HG02678 (cell line): ENCODE measurements around the gene CCR2.
"Not testable (repeated sequence)": the region's sequence is repeated elsewhere in the genome, so short reads cannot be mapped to it uniquely, and the experiment has no call there.

Source experiments
- ATAC-seq: cut with Tn5 transposase; IDR thresholded peaks from one replicate; pipeline ENCODE4 v1.9.1; 2021; ENCODE audit warnings: mild to moderate bottlenecking, moderate library complexity; ENCODE audit not compliant: unreplicated experiment

Gene CCR2

DNA sequence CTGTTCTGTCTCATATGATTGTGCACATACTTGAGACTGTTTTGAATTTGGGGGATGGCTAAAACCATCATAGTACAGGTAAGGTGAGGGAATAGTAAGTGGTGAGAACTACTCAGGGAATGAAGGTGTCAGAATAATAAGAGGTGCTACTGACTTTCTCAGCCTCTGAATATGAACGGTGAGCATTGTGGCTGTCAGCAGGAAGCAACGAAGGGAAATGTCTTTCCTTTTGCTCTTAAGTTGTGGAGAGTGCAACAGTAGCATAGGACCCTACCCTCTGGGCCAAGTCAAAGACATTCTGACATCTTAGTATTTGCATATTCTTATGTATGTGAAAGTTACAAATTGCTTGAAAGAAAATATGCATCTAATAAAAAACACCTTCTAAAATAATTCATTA is 21.9 kb downstream of the CCR2 start:
- ATAC-seq: no peak

DNA sequence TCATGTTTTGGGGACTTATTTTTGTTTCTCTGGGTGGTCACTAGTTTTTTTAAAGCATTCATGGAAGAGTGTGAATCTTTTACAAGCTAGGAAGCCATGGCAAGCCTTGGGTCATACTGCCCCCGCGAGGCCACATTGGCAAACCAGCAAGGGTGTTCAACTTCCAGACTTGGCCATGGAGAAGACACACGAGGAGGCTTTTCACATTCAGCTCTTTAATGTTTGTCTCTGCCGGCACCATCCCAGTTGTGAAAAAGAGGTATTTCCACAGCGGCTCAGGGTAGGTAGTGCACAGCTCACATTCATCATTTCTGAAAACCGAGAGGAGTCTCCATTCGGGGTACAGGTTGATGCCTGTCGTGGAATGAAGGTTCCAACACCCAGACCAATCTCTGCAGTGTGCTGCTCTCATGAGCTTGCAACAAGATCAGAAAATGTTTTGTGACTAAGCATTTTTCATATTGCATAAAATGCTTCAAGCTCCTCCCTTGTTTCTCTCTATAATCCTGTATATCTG is 24.6 kb downstream of the CCR2 start:
- no peak for ATAC-seq

DNA sequence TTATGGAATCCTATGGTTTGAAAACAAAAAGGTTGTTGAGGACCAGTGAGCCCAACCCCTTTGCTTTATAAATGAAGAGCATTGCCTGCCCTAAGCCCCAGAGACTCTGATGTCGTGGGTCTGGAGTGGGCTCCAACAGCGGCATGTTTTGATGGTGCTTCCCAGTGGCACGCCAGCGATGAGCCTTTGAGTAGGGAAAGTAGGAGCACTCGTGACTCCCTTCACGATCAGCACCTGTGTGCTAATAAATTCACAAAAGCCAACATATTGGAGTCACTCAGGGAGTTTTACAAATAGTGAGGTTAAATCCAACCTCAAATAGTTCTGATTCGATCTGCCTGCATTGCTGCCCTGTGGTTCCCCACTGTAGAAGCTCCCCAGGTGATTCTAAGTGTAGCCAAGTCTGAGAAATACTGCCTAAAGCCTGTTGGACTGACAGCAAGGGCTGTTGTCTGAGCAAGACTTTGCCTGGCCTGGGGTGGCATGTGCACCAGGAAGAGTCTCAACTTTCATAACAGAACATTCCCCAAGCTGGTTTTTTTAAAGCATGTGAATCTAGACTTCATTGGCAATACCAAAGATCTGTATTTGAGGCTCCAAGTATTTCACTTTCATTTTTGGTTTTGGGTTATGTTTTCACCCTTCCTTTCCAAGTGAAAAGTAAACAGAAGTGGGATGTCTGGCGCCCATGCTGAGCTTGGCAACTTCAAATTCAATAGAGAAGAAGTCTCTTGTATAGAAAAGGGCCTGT is 26.7 kb downstream of the CCR2 start:
- ATAC-seq: no peak

- no peak for ATAC-seq
Observed at GRCh38 chr3:46381625-46382024, 27.7 kb downstream of the CCR2 start.

- no peak for ATAC-seq
Observed at GRCh38 chr3:46383211-46383950, 29.5 kb downstream of the CCR2 start.

DNA sequence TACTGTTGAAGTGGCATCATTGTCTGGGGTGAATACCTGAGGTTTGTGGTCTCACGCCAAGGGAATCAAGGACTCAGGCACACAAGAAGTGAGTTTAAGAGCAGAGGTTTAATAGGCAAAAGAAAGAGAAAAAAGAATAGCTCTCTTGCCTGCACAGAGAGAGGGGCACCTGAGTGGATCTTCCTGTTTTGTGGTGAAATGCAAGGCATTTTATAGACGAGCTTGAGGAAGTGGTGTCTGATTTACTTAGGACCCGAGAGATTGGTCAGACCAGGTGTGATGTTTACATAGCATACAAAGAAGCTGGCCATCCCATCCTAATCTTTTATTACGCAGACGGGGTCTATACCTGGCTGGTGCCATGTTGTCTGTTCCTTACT is 30.0 kb downstream of the CCR2 start:
- no peak for ATAC-seq

DNA sequence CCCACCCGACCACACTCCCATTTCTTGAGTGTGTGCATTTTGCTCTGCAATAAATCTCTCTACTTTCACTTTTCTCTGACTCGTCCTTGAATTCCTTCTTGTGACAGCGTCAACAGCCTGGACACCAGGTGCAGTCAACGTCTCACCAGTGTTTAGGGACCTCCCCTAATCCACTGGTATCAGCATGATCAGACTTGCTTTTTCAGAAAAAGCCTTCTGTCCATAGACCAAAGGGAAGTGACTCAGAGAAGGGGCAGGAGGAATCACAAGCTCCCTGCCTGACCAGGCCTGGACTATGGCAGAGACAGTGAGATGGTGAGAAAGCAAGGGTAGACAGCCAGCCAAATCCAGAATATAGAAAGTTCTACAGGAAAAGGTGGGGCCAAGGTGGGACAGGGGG is 32.3 kb downstream of the CCR2 start:
- no peak for ATAC-seq

DNA sequence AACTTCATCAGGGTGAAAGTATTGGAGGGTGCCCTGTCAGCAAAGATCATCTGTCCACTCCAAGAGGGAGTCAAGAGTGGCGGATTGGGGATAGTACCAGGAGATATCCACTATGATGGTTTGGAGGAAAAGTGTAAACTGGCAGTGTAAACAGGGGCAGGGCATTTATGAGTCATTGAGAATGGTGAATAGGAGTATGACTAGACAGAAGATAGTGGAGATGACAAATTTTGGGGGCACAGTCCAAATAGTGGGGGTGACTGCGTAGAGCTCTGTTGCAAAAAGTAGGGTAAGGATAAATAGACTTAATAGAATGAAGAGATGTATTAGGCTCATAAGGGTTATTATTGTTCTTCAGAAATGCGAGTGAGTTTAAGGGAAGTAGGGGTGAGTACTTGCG is 34.9 kb downstream of the CCR2 start:
- ATAC-seq: not testable (repeated sequence)

GRCh38 chr3:46389306-46389705 is 35.4 kb downstream of the CCR2 start:
- ATAC-seq: no peak

DNA sequence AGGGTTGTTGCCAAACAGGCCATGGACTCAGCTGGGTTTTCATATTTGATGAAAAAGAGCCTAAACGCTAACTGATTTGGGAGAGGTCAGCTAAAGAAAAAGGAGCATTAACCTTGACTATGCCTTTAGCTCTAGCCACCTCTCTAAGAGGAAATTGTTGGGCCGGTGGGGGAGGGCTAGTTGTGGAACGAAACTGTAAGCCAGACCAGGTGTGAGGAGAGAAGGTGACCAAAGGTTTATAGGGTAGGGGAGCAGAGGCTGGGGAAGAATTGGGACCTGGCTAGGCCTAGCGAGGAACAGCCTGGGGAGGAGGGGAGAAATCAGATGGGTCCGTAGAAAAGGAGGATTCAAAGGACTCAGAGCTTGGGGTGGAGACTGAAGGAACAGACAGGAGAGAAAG is 37.6 kb downstream of the CCR2 start:
- not testable (repeated sequence) for ATAC-seq

- ATAC-seq: no peak
Observed at GRCh38 chr3:46393011-46393410, 39.1 kb downstream of the CCR2 start.

DNA sequence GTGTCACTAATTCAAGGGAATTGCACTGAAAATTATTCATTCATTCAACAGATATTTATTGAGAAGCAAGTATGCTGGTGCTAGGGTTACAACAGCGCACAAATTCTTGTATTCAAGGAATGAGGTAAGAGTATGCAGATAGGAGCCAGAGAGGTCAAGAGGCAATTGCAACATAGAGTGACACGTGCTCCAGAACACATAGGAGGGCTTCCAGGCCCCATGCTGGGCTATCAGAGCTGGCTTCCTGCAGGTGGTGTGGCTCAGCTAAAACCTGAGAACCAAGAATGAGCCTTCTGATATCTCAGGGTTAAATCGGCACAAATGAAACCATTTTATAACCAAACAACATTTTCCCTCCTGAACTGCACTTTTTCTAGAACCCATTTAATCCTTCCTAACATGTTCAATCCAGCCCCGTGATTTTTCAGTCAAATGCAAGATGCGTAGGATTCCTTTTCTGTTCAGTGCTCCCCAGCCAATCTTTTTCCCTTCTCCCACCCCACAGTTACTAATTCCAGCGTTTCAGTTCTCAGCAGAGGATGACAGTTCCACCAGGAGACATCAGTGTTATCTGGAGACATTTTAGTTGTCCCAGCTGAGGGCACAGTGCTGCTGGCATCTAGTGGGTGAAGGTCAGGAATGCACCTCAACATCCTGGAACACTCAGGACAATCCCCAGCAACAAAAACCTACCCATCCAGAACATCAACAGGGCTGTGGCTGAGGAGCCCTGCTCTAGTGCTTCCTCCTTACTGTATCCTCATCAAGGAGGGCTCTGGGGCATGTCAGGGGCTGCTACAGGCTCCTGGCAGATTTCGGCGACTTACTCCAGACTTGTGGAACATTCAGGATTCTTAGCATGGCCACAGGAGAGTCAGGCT is 39.9 kb downstream of the CCR2 start:
- ATAC-seq: no peak

- no peak for ATAC-seq
Observed at GRCh38 chr3:46395210-46395661, 41.3 kb downstream of the CCR2 start.

- ATAC-seq: no peak
Observed at GRCh38 chr3:46395766-46396530, 42.0 kb downstream of the CCR2 start.

DNA sequence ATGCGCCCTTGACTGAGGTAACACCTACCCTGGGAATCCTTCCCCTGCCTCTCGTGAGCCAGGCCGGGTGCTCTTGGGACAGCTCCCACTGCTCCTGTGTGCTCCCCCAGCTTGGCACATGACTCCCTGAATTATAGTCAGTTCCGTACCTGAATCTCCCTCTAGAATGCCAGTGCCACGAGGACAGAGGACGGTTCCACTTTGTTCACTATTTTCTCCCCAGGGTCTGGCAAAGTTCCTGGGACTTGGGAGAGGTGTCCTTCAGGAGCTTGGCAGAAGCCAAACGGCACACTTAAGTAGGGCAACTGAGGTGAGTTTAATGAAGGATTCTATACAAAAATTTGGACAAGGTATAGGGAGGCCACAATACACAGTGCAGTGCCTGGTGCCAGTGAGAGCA is 43.2 kb downstream of the CCR2 start:
- ATAC-seq: no peak

DNA sequence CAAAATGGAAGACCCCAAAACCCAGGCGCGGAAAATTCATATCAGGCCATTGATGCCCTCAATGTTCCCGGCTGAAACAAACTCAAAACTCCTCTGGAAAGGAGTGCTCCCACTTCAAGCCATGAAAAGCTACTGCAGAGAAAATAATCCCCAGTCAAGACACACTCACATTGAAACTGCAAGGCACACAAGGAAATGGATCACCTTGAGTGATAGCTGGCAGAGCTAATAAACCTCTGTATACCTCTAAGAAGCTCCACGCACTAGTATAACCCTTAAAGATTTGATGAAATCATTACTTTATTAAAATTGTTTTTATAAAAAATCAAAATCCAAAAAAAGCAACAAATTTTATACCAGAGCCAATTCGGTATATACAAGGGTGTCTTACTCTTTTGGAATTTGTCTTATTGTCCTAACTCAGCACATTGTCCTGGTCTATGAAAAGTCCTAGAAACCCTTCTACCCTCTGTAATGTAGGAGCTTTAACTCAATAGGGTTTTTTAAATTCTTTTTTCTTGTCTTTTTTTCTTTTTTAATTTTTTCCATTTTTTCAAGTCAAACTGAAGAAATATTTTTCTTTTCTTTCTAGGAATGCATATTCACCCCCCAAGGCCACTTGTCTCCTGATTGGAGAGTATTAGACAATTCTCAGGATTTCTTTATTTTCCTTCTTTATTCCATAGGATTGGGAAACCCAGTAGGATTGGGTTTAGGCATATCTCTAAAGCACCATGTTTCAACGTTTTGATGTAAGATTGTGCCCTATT is 44.5 kb downstream of the CCR2 start:
- ATAC-seq: no peak

DNA sequence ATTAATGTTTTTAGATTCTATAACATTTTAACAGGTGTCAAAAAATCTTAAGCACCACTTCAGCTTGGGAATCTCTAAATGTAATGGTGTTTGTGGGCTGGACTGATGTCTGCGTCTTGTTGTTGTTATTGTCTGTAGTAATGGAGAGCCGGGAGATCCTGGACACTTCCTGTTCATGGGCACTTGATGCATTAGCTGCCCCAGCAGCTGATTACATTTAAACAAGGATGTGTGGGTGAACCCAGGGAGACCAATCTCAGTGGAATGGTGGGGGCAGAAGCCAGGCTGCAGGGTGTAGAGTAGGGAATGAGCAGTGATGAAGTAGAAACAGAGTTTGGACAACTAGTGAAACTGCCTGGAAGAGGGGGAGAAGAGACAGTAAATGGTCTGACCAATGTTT is 45.2 kb downstream of the CCR2 start:
- no peak for ATAC-seq

GRCh38 chr3:46399557-46399956 is 45.6 kb downstream of the CCR2 start:
- no peak for ATAC-seq

GRCh38 chr3:46400000-46400734 is 46.3 kb downstream of the CCR2 start:
- ATAC-seq: no peak
